Measurements from ENCODE around the gene ATP2A2.
"Not testable (repeated sequence)": the region's sequence is repeated elsewhere in the genome, so short reads cannot be mapped to it uniquely, and the experiment has no call there.

ATP2A2 gene

GRCh38 chr12:110280779-110281548 is at the start of gene ATP2A2:
TSS of gene ATP2A2 (plus strand) at chr12:110281247. CDS start at chr12:110281790, 543 bp downstream.
- peak; percentile 74 for DNase-seq (ENCODE audit: low read depth)

DNA sequence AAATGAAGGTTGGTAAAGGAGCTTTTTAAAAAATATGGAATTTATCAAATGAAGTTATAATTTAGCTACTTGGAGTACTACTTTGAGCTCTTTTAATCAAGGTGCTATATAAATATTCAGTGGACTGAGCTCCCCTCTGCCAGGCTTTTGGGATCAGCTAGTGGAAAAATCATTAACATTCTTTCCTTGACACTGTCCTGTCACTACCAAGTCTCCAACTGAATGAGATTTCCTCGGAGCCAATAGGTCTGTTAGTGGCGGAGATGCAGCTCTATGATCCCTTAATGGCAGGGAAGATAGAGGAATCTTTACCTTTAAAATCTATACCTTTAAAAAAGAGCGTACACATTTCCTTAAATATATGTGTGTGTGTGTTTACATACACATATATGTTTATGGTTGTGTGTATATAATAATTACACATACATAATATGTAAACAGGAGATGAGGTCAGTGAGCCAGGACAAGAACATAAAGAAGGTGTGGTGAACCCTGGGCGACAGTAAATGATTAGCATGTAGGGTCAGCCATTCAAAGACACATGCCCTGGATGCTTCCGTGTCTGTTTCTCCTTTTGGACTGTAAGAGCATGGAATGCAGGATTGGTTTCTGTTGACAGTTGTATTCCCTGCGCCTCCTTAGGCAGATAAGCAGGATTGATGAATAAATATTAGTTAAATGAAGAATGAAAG is 47.7 kb upstream of the ATP2A2 start:
- DNase-seq (ENCODE audit: low read depth), result no peak

DNA sequence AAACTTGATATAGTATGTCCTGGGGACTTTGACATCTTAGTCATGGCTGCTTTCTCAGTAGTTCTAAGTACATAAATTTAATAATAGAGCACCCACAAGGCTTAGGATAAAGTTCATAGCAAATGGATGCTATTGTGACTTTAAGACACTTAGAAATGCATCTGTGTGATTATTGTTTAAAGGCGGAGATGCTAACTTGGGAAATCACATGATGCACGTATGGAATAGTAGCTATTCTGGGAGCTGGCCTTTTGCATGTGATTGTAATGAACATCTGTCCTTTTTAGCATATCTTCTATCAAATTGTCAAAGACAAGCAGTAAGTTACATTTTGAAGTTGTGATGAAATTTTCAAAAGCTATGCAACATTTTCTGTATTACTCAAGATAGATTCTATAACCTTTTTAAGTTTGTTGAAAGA is 46.7 kb upstream of the ATP2A2 start:
- DNase-seq (ENCODE audit: low read depth), result no peak

GRCh38 chr12:110234755-110235154 is 46.3 kb upstream of the ATP2A2 start:
- no peak for DNase-seq (ENCODE audit: low read depth)

DNA sequence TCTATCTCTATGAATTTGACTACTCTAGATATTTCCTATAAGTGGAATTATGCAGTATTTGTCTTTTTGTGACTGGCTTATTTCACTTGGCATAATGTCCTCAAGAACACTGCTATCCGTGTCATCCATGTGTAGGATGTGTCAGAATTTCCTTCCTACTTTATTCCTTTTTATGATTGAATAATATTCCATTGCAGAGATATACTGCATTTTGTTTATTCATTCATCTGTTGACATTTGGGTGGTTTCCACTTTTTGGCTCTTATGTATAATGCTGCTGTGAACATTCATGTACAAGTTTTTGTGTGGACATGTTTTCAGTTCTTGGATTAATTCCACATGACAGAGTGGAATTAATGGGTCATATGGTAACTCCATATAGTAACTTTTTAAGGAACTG is 45.7 kb upstream of the ATP2A2 start:
- no peak for DNase-seq (ENCODE audit: low read depth)

GRCh38 chr12:110243227-110243626 is 37.8 kb upstream of the ATP2A2 start:
- DNase-seq (ENCODE audit: low read depth), result no peak

GRCh38 chr12:110244372-110244771 is 36.7 kb upstream of the ATP2A2 start:
- DNase-seq (ENCODE audit: low read depth), result no peak

DNA sequence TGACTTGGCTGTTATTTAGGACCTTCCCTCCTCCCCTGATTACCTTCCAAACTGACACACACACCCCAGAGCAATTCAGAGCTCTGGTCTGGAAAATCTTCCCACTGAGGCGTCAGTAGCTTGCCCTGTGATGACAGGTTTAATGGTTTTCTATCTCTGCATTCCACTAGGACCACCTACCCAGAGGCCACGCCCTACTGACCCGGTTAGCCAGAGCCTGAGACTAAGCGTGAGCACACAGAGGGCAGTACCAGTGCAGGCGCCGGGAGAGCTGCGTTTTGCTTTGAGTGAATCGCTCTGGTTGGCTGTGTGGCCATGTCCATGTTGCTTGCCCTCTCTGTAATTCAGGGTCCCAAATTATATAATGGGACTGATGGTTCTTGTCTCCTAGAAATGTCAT is 36.2 kb upstream of the ATP2A2 start:
- no peak for DNase-seq (ENCODE audit: low read depth)

GRCh38 chr12:110245369-110245772 is 35.7 kb upstream of the ATP2A2 start:
- DNase-seq (ENCODE audit: low read depth), result no peak

DNA sequence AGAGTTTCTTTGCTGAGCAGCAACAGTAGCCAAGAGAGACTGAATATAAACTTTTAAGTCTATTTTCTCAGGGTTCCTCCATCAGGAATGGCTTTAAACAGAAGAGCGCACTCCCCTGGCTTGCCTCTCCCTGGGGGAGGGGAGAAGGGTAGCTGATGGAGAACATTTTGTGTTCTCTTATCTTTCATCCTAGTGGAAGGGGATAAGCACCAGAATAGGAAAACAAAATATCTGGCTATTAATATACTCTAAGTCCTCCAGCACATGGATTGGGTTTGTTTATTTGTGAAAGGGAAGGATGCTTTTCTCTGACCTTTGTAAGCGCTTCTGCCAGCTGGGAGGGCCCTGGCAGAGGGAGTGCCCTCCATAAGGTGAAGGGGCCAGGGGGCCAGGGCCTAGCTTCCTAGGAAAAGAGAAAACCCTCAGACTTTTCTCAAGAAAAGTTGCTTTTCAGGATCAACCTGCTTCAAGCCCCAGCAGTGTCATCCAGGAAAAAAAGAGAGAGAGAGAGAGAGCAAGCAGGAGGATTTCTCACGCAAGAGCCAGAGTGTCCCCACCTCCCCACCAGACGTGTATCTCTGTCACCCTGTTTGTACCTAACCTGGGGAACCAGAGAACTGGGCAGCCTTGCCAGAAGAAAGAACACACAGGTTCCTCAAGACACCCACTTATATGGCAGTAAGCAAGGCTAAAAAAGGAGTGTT is 34.3 kb upstream of the ATP2A2 start:
- no peak for DNase-seq (ENCODE audit: low read depth)

DNA sequence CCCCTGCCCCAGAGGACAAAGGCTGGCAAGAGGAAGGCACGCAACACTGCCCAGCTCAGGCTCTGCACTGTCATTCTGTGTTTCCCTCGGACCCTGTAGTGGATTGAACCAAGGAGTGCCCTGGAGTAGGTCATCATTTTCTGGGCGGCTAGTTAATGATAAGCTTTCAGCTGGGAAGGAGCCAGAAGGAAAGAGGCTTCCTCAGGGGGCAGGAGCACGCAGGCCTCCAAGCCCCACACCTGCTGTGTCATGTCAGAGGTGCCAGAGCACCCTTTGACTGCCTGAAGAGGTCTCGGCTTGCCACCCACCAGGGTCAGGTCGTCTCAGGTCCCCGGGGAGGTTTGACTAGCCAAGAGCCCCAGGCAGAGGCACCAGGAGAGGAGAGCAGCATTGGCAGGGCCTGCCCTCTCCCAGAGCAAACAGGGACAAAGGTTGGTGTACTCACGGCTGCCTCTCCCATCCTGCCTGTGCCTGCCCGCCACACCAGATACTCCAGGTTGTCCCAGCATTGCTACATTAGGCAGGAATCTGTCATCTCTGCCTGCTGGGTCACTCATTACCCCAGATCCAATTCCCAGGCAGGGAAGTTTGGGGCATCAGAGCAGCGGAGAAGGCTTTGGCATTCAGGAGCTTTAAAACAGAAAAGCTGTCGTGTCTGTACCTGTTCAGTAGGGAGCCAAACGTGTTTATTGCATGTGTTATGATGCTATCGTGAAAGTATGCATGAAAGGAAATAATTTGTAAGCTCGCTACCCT is 33.5 kb upstream of the ATP2A2 start:
- no peak for DNase-seq (ENCODE audit: low read depth)

GRCh38 chr12:110248096-110248447 is 33.0 kb upstream of the ATP2A2 start:
- DNase-seq (ENCODE audit: low read depth), result no peak

GRCh38 chr12:110249105-110249504 is 31.9 kb upstream of the ATP2A2 start:
- no peak for DNase-seq (ENCODE audit: low read depth)

GRCh38 chr12:110249716-110250225 is 31.3 kb upstream of the ATP2A2 start:
- DNase-seq (ENCODE audit: low read depth), result no peak

- no peak for DNase-seq (ENCODE audit: low read depth)
Observed at GRCh38 chr12:110251381-110251780, 29.7 kb upstream of the ATP2A2 start.

GRCh38 chr12:110252716-110253115 is 28.3 kb upstream of the ATP2A2 start:
- no peak for DNase-seq (ENCODE audit: low read depth)

DNA sequence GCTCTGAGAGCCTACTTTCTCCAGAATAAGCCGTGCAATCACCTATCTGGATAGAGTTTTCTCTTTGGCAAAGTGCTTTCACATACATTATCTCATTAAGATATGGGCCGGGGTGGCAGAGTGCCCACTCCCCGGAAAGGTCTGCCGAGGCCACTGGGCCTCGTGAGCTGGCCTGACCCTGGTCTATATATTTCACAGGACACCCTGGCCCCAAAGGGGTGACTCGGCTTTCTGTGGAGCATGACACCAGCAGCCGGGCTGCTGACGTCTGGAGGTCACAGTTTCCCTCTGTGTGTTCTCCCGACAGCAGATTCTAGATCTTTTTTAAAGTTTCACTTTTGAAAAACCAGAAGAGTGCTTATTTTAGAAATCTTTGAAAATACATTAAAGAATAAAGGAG is 27.9 kb upstream of the ATP2A2 start:
- DNase-seq (ENCODE audit: low read depth), result no peak

GRCh38 chr12:110254971-110255540 is 26.0 kb upstream of the ATP2A2 start:
- no peak for DNase-seq (ENCODE audit: low read depth)

DNA sequence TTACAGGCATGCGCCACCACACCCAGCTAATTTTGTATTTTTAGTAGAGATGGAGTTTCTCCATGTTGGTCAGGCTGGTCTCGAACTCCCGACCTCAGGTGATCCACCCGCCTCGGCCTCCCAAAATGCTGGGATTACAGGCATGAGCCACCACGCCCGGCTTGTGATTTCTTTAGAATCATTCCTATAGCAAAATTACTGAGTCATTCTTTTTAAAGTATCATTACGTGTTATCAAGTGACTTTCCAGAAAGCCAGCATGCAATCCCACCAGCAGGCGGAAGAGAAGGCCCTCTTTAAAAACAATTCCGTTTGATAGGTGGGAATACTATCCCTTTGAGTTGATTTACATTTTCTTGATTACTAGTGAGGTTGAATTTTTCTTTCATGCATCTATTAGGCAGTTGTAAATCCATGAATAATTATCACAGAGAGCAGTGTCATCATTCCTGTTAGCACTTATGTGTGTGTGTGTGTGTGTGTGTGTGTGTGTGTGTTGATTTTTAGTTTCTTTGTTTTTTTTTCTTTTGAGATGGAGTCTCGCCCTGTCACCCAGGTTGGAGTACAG is 25.1 kb upstream of the ATP2A2 start:
- not testable (repeated sequence) for DNase-seq (ENCODE audit: low read depth)

GRCh38 chr12:110256780-110257431 is 24.1 kb upstream of the ATP2A2 start:
- no peak for DNase-seq (ENCODE audit: low read depth)

GRCh38 chr12:110258466-110258865 is 22.6 kb upstream of the ATP2A2 start:
- no peak for DNase-seq (ENCODE audit: low read depth)
